HCT116 (cell line): Measurements from ENCODE around the gene OR2G3.

Experiments
- FOSL1 ChIP-seq: IDR thresholded peaks from 2 replicates; pipeline ENCODE4 v1.6.1; 2012; ENCODE audit warnings: low read depth
- RAD21 ChIP-seq: IDR thresholded peaks from 2 replicates; pipeline ENCODE4 v1.6.1; 2012; ENCODE audit warnings: low read depth, mild to moderate bottlenecking
- TF ChIP-seq, protein P1 (sequence below), 3 experiments: fragments of 200-600 bp in 1 of 3; sonication (generic) in 1 of 3; IDR thresholded peaks in 2 of 3; conservative IDR thresholded peaks in 1 of 3; 2 replicates each; pipeline ENCODE4 v1.5.1; 2012 to 2017; ENCODE audit warnings: low read depth in 2 of 3, low read length in 2 of 3, antibody characterized with exemption in 1 of 3, borderline replicate concordance in 1 of 3, control low read depth in 1 of 3, mild to moderate bottlenecking in 1 of 3, mixed read lengths in 1 of 3, mixed run types in 1 of 3, moderate library complexity in 1 of 3; ENCODE audit not compliant: insufficient read depth in 1 of 3

DNA sequence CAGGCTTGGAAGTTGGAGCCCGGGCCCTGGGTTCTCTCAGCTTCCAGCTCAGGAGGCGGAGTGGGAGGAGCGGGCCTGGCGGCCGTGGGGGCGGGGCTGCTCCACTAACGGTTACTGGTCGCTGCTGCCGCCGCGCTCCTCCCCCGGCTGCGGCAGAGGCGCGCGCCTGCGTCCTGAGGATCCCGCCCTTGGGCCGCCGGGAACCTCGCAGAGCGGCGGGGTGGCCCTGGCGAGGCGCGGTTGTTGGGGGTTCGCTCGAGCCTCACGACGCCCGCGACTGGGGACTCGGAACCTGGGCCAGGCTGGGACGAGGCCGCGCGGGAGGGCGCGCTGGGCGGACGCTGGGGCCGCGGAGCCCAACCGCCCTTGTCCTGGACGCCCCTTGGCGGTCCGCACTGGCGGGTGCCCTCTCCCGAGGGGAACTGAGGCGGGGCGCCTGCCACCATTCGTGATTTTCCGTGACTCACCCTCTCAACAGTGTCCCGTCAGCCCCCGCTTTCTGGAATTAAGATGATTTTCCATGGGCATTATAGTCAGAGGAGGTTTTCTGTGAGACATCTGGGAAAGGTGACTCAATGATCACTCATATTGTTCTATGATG lies 34.1 kb downstream of the OR2G3 start:
- TF ChIP-seq, protein P1, sequence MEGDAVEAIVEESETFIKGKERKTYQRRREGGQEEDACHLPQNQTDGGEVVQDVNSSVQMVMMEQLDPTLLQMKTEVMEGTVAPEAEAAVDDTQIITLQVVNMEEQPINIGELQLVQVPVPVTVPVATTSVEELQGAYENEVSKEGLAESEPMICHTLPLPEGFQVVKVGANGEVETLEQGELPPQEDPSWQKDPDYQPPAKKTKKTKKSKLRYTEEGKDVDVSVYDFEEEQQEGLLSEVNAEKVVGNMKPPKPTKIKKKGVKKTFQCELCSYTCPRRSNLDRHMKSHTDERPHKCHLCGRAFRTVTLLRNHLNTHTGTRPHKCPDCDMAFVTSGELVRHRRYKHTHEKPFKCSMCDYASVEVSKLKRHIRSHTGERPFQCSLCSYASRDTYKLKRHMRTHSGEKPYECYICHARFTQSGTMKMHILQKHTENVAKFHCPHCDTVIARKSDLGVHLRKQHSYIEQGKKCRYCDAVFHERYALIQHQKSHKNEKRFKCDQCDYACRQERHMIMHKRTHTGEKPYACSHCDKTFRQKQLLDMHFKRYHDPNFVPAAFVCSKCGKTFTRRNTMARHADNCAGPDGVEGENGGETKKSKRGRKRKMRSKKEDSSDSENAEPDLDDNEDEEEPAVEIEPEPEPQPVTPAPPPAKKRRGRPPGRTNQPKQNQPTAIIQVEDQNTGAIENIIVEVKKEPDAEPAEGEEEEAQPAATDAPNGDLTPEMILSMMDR (IDR thresholded peaks at IDR 0.05 in 2 of 3, conservative IDR thresholded peaks at IDR 0.05 in 1 of 3; ENCODE audit: borderline replicate concordance in 1 of 3, insufficient read depth in 1 of 3, low read depth in 2 of 3, low read length in 2 of 3), result no peak
- TF ChIP-seq RAD21 (no peak), FOSL1 (no peak)
